Heart right ventricle (tissue), 16 donors: ENCODE results near the gene TEAD1. TPM values are rescaled to one million over a fixed set of nuclear protein-coding genes. Genes with fewer than 3 reads are reported as not detected.

Experiments used
- ATAC-seq, 8 donors: fragments of 200-7000 bp; cut with Tn5 transposase; one replicate each; pipeline ENCODE4 v1.9.1; 2020; ENCODE audit warnings: mild to moderate bottlenecking in 8 of 8, moderate library complexity in 8 of 8, moderate number of reproducible peaks in 1 of 8
- DNase-seq, 2 donors: peaks; one replicate each; pipeline ENCODE4 v3.0.0-alpha.2; 2020
- H3K27ac ChIP-seq, 10 donors: fragments of 200-600 bp; sonication (generic) in 2 of 10; one replicate each; pipeline versions ENCODE4 v1.5.0 to v1.8.0; 2020 to 2022; ENCODE audit warnings: mild to moderate bottlenecking in 3 of 10
- H3K27me3 ChIP-seq, 7 donors: fragments of 200-600 bp; one replicate each; pipeline ENCODE4 v1.8.0; 2021 to 2022; ENCODE audit warnings: mild to moderate bottlenecking in 2 of 7
- H3K36me3 ChIP-seq, 9 donors: fragments of 200-600 bp; sonication (generic) in 1 of 9; one replicate each; pipeline versions ENCODE4 v1.5.0 to v1.8.0; 2020 to 2022; ENCODE audit warnings: mild to moderate bottlenecking in 2 of 9
- H3K4me1 ChIP-seq, 9 donors: fragments of 200-600 bp; sonication (generic) in 1 of 9; one replicate each; pipeline versions ENCODE4 v1.5.0 to v1.8.0; 2020 to 2022; ENCODE audit warnings: mild to moderate bottlenecking in 4 of 9
- H3K4me3 ChIP-seq, 10 donors: fragments of 200-600 bp; sonication (generic) in 2 of 10; one replicate each; pipeline versions ENCODE4 v1.5.0 to v1.8.0; 2020 to 2022; ENCODE audit warnings: mild to moderate bottlenecking in 7 of 10, moderate library complexity in 2 of 10
- H3K9me3 ChIP-seq, 11 donors: fragments of 200-600 bp in 10 of 11; sonication (generic) in 2 of 11; one replicate each; pipeline versions ENCODE4 v1.5.0 to v1.8.0; 2013 to 2022; ENCODE audit warnings: mild to moderate bottlenecking in 2 of 11, control low read depth in 1 of 11, moderate library complexity in 1 of 11
- CTCF ChIP-seq, 9 donors: fragments of 200-600 bp; sonication (generic) in 2 of 9; IDR thresholded peaks; one replicate each; pipeline versions ENCODE4 v1.5.0 to v1.8.0; 2021 to 2022; ENCODE audit warnings: antibody characterized with exemption in 9 of 9, mild to moderate bottlenecking in 5 of 9, moderate library complexity in 1 of 9
- WGBS, 2 donors: extraction: QIAGEN DNeasy Blood & Tissue Kit; methylation state at CpG; one replicate each; pipeline ENCODE4 v1.1.7; 2013; ENCODE audit warnings: inconsistent platforms in 1 of 2; 5-methylcytosine and 5-hydroxymethylcytosine counted together
- intact Hi-C, 10 donors: fragments of 100-400 bp; cut with DNase I; formaldehyde crosslinking; loops; one replicate each; pipeline versions ENCODE4 v1.11.1 to v1.14.2; 2022
- polyA plus RNA-seq, 2 donors: library from polyadenylated mRNA; stranded (reverse); fragments of 200-250 nt; gene quantifications; one replicate each; pipeline ENCODE4 v1.2.3, GENCODE V29; 2013
- total RNA-seq, 10 donors: library from RNA; stranded (reverse); fragmentation: NEBNext Ultra II Directional in 3 of 10; extraction: Animal tissue kit (Norgen Biotek cat#: 25700) in 3 of 10; gene quantifications; one replicate each; pipeline versions ENCODE4 v1.2.1 to v1.2.4, GENCODE V29; 2021 to 2023
- donor health status: Arrhythmogenic right ventricular cardiomyopathy.
- donor health status: ischemic (EF 13 %, LVEDD 7.1; RV severe dilation, severe dysfunction).
- donor health status: healthy with polysubstance abuse.
- donor health status: DM: no; HTN: yes; CAD: no.
- donor health status: DM: no; HTN: no; CAD: no.
- donor health status: ischemic (EF 25% LVEDD 6.9; RV normal size, moderate dysfunction).
- donor health status: ischemic (EF 25% LVEDD 5.7; RV mildly dilated, moderate dysfunction).
- donor health status: healthy.
- donor health status: DM: yes; HTN: yes; CAD: no.
- donor health status: Ischemic cardiomyopathy.
- donor health status: ischemic (EF 35%, LVEDD 5.7; RV mildly dilated, moderate dysfunction).
- donor health status: nonischemic (EF 11% LVEDD 7.7; RV severe dilation, severe dysfunction).
- donor health status: DM: yes; HTN: yes; CAD: no.
- donor health status: PGD.
- donor health status: ischemic (EF 29% LVEDD 5.4; RV normal size, mild dysfunction).
- donor health status: nonischemic (EF 23%, LVEDD 6.1; RV moderate dilation, normal function).

Gene TEAD1
- total and polyA plus RNA-seq, 12 donors = 12.7 to 138 (median 116) TPM

GRCh38 chr11:12684315-12684714, 10.1 kb downstream of the TEAD1 start:
- no peak for TF ChIP-seq CTCF (IDR thresholded peaks at IDR 0.05)
- H3K4me1 ChIP-seq = peaks cover 3 to 85% (median 65%) of the 10 kb centered on the region in 9 donors
- ATAC-seq (no peak), DNase-seq (no peak)
- intact Hi-C loops = loop anchor here in 1 of 10 donors (5.0 kb wide), 1 partner anchor 128 kb away; no protein-coding TSS in a partner anchor
- H3K4me3 ChIP-seq = no peak overlapping the region
- peaks cover 0 to 24% (median 0%) of the 10 kb centered on the region in 7 donors for H3K27me3 ChIP-seq
- no peaks in the 10 kb centered on the region for H3K9me3 ChIP-seq
- no peak overlapping the region for H3K27ac ChIP-seq
- WGBS, 2 donors = 80 to 87% methylated on average over 4 of the region's 4 CpGs
- H3K36me3 ChIP-seq = peaks cover 0 to 5% (median 0%) of the 10 kb centered on the region in 9 donors

GRCh38 chr11:12684816-12685215, 10.6 kb downstream of the TEAD1 start:
- intact Hi-C loops = loop anchor here in 2 of 10 donors (5.0 kb wide), 2 partner anchors 62 to 127 kb away; no protein-coding TSS in a partner anchor
- Histone ChIP-seq H3K27me3 (peaks cover 0 to 19% (median 0%) of the 10 kb centered on the region in 7 donors), H3K4me3 (no peak overlapping the region), H3K9me3 (no peaks in the 10 kb centered on the region), H3K36me3 (peaks cover 0 to 5% (median 0%) of the 10 kb centered on the region in 9 donors), H3K4me1 (peaks cover 5 to 85% (median 65%) of the 10 kb centered on the region in 9 donors), H3K27ac (peak overlapping the region in 3 of 10 donors; percentile 1 to 5 (median 1))
- 66 to 86% methylated on average over 1 of the region's 1 CpG for WGBS, 2 donors
- ATAC-seq (no peak), DNase-seq (no peak)
- TF ChIP-seq CTCF (IDR thresholded peaks at IDR 0.05) = no peak

GRCh38 chr11:12685229-12685628, 11.0 kb downstream of the TEAD1 start:
- Histone ChIP-seq H3K27ac (peak overlapping the region in 3 of 10 donors; percentile 1 to 51 (median 1)), H3K27me3 (peaks cover 0 to 15% (median 0%) of the 10 kb centered on the region in 7 donors), H3K4me1 (peaks cover 5 to 85% (median 61%) of the 10 kb centered on the region in 9 donors), H3K9me3 (no peaks in the 10 kb centered on the region), H3K4me3 (no peak overlapping the region), H3K36me3 (peaks cover 0 to 4% (median 0%) of the 10 kb centered on the region in 9 donors)
- DNase-seq = no peak
- WGBS, 2 donors = 78 to 79% methylated on average over 3 of the region's 3 CpGs
- TF ChIP-seq CTCF (IDR thresholded peaks at IDR 0.05) = no peak
- intact Hi-C loops = loop anchor here in 1 of 10 donors (5.0 kb wide), 1 partner anchor 62 kb away; no protein-coding TSS in a partner anchor
- ATAC-seq = no peak

- no peak for TF ChIP-seq CTCF (IDR thresholded peaks at IDR 0.05)
- ATAC-seq (no peak), DNase-seq (no peak)
- H3K9me3 ChIP-seq = no peaks in the 10 kb centered on the region
- intact Hi-C loops = loop anchor here in 1 of 10 donors (5.0 kb wide), 1 partner anchor 61 kb away; no protein-coding TSS in a partner anchor
- no peaks in the 10 kb centered on the region for H3K36me3 ChIP-seq
- H3K27me3 ChIP-seq = peaks cover 0 to 6% (median 0%) of the 10 kb centered on the region in 7 donors
- 91 to 98% methylated on average over 2 of the region's 2 CpGs for WGBS, 2 donors
- H3K4me3 ChIP-seq = no peak overlapping the region
- H3K27ac ChIP-seq = peak overlapping the region in 3 of 10 donors; percentile 9 to 51 (median 29)
- H3K4me1 ChIP-seq = peaks cover 5 to 84% (median 54%) of the 10 kb centered on the region in 9 donors
Observed at GRCh38 chr11:12686246-12687060, 12.2 kb downstream of the TEAD1 start.
